CD4-positive, alpha-beta T cell treated with Interleukin-4 for 1 hour (primary cell): Measurements from ENCODE around the gene RNF130.

Experiments used
- DNase-seq, 2 donors: peaks; one replicate each; pipeline ENCODE4 v3.0.0-alpha.2; 2020 to 2022

The RNF130 gene

DNA sequence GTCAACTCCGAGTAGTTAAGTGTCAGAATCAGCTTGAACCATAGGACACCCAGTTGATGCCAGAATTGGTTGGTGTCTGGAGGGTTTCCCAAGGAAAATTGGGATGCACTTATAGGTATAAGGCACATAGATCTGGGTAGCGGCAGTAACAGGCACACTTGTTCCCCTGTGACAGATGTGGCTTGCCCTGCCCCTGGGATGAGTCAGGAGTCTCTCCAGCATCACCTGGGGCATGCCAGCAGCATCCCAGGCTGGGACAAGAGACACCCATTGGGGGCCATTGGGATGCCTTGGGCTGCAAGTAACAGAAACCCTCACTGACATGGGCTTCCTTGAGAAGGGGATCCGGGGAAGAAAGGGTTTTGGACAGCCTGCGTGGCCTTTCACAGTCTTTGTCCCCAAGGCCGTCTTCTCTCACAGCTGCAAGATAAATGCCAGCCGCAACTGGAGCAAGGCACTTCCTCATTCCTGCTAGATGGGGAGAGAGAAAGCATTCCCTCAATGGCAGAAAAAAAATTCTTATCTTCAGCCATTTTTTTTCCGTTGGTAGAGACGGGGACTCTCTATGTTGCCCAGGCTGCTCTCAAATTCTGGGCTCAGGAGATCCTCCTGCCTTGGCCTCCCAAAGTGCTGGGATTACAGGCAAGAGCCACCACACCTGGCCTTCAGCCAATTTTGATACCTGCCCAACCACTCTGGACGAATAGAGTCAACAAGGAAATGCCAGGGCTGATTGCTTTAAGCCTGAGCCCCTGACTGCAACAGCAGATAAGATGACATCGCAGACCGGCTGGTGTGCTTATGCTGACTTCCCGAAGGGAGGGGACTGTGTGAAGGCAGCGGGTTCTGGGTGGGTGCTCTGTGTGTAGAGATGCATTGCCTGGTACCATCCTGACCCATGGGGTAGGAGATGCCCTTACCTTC lies 13.3 kb upstream of the RNF130 start:
- DNase-seq, result no peak

DNA sequence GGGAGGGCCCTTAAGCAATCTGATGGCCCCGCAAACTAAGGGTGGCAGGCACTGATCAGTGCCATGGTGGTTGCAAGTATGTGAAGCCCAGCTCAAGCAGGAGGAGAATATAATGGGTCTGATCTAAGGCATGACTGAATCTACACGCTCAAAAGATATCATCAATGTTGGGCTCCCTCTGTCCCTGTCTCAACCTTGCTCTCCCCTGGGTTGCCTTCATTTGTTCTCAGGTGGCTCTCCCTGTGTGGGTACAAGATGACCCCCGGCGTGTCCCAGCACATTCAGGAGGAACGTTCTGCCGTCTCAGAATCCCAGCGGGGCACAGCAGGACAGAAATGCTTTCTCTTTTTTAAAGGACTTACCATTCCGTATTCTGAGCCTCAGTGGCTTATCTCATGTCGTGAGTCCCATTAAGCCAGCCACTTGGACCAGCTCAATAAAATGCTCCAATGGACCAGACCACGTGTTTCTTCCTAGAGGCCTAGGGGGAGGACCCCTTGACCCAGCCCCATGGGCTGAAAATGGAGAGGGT lies 12.0 kb upstream of the RNF130 start:
- DNase-seq, result no peak

GRCh38 chr5:180082633-180083420 lies 11.3 kb upstream of the RNF130 start:
- no peak for DNase-seq

GRCh38 chr5:180081481-180081880 lies 9.9 kb upstream of the RNF130 start:
- DNase-seq, result no peak

- DNase-seq, result peak; percentile 57 to 60
Observed at GRCh38 chr5:180080486-180081280, 9.1 kb upstream of the RNF130 start.

DNA sequence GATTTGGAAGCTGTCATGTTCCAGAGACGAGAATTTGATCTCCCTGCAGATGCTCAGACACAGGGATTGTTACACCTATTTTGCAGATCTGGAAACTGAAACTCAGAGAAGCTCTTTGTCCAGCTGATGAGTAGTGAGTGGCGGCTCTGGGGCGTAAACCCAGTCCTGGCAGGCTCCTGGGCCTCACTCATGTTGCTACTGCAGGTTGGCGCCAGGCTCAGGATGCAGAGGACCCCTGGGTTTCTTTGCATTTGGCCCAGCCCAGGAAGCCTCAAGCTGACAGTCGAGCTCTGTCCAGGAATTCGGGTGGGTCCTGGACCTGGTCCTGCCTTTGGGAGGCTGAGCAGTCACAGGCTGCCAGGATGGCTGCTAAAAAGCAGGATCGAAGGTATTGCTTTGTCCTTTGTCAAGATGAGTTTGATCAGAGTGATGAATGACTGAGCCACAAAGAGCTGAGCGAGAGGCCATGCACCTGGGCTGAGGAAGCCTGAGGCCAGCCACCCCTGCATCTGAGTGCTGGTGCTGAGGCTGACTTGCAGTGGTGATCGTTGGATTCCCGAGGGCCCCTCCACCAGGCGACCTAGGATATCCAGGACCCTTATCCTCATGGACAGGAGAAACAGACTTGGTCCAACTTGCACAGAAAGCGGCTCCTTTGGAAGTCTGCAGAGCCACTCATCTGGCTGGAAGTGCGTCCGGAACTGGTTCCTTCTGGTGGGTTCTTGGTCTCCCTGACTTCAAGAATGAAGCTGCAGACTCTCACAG lies 8.3 kb upstream of the RNF130 start:
- no peak for DNase-seq

- DNase-seq, result no peak
Observed at GRCh38 chr5:180078348-180078747, 6.8 kb upstream of the RNF130 start.

- no peak for DNase-seq
Observed at GRCh38 chr5:180077594-180078284, 6.2 kb upstream of the RNF130 start.

GRCh38 chr5:180075703-180076102 lies 4.1 kb upstream of the RNF130 start:
- no peak for DNase-seq

DNA sequence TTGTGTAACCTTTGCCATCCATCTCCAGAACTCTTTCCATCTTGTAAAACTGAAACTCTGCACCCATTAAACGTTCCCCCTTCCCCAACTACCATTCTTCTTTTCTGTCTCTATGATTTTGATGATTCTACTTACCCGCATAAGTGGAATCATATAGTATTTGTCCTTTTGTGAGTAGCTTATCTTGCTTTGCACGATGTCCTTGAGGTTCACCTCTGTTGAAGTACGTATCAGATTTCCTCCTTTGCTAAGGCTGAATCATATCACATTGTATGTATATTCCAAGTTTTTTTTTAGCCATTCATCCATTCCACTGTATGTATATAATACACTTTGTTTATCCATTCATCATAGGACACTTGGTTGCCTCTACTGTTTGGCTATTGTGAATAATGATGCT lies 2.9 kb upstream of the RNF130 start:
- DNase-seq, result no peak

- peak; percentile 23 to 44 for DNase-seq
Observed at GRCh38 chr5:180072556-180072955, 997 bp upstream of the RNF130 start.

DNA sequence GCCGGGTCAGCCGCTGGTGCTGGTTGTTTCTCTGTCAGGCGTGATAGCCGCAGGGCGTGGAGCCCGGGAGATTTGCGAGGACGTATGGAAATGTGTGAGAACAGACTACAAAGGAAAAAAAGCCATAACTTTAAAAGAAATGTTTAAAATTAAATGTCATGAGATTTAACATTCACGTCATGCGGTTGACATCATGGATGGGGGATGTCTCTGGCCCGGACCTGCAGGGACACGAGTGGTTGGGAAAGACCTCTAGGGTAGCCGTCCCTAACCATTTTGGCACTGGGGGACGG lies 643 bp upstream of the RNF130 start:
- DNase-seq, result no peak

GRCh38 chr5:180070756-180071530 lies 616 bp downstream of the RNF130 start:
- DNase-seq, result no peak

GRCh38 chr5:180069589-180070247 lies 1.8 kb downstream of the RNF130 start:
- DNase-seq, result peak; percentile 19 to 70

DNA sequence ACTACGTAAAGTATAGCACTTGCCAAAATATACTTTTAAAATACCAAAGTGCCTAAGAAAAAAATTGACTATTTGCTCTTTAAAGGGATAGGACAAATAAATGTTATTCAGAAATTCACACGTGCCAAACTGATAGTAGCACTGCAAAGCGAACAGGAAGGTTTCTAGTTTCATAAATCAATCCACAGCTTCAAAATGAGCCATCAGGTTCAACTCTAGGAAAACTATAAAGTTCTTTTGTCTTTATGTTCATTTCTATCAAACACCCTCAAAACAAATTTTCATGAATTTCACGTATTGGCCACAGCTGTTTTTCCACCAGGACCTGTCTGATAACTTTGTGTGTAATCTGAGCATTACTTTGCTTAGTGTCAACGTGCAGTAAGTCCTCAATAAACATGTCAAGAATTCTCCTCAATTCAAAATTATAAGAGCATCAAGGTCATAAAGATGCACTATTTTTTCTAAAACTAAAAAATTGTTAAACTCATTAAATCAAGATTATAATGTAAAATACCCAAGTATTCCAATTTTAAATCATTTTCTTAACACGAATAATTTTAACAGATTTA lies 3.0 kb downstream of the RNF130 start:
- no peak for DNase-seq

DNA sequence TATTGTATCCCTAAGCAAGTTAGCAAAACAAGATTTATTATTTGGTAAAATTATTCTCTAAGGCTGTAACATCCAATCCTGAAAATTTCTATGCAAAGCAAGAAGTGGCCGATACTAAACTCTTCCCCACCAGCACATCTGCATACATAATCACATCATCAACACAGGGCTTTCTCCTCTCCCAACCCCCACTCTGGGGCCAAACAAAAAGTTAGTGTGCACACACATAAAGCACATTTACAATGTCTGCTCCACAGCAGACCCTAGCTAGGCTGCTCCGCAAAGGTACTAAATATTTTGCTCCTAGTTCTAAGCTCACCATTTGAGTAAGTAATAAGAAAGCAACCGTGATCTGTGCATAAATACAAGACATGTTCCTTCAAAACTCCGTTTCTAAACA lies 3.6 kb downstream of the RNF130 start:
- DNase-seq, result no peak

DNA sequence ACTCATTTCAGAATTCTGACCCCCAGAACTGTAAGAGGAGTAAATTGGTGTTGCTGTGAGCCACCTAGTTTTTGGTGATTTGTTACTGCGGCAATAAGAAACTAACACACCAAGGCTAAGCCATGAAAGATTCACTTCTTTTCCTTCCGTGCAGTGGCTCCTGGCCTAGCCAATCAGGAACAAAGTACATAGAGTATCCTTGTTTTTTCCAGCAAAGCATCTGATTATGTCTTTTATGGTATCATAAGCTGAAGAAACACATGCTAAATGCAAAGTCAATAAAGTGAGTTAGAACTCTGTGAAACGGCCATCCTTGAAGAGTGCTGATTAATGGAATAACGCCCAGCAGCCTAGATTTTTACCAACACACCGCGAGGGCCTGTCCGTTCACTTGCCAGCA lies 11.4 kb downstream of the RNF130 start:
- no peak for DNase-seq

GRCh38 chr5:180059326-180059725 lies 12.2 kb downstream of the RNF130 start:
- no peak for DNase-seq

DNA sequence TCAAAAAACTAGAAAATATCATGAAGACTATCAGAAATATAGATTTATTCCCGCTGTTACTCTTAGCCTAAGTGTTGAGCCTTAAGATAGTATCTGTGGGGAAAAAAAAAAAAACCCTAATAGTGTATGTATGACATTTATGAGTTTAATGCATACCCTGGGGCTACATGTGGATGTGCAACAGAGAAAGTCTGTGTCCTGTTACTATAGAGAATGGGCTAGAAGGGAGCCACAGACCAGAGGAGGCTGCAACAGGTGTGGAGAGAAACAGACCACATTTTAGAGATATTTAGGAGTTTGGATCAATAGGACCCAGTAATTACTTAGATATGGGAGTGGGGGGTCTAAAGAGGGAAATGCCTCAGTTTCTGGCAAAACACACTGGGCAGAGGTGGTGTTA lies 15.4 kb downstream of the RNF130 start:
- DNase-seq, result no peak

DNA sequence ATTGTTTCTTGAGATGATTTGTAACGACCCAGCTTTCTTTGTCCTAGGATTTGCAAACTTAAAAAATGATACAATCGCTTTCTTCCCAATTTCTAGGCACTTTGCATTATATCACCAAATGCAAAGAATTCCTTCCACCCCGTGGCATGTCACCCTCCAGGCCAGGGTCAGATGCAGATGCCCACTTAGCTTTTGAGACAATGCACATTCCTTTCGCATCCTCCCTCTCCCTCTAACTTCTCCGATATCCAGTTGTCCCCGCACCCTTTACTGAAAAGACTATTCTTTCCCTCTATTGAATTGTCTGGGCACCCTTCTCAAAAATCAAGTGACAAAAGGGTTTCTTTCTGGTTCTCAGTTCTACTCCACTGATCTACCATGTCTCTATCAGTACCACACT lies 17.3 kb downstream of the RNF130 start:
- DNase-seq, result no peak
